ENCODE results near the gene GRK2. TPM values are rescaled to one million over a fixed set of nuclear protein-coding genes. Genes with fewer than 3 reads are reported as not detected.
A peak's percentile ranks its signal among the peaks of the same experiment; 100 is the strongest.

The GRK2 gene
- total and polyA plus RNA-seq, 2 of the 13 experiments (the other 11 are each of a cell fraction or from before 2014, with no cell fraction given), result 31.3 to 42.4 TPM

- TF ChIP-seq SMARCE1 (IDR thresholded peaks at IDR 0.05; ENCODE audit: borderline replicate concordance) (no peak), POLR2AphosphoS5 (IDR thresholded peaks at IDR 0.05; ENCODE audit: low read depth, low read length) (peak; percentile 96), BCL3 (CRISPR knock-in tag; IDR thresholded peaks at IDR 0.05) (no peak), MEIS1 (CRISPR knock-in tag; IDR thresholded peaks at IDR 0.05; ENCODE audit: borderline replicate concordance) (no peak), NKX3-1 (CRISPR knock-in tag; IDR thresholded peaks at IDR 0.05) (no peak), NFATC3 (CRISPR knock-in tag; IDR thresholded peaks at IDR 0.05) (no peak), JUND (CRISPR knock-in tag; IDR thresholded peaks at IDR 0.05) (no peak), YEATS4 (CRISPR knock-in tag; IDR thresholded peaks at IDR 0.05; ENCODE audit: borderline replicate concordance) (peak; percentile 72; the same call in 1 of the 2 replicates), PATZ1 (CRISPR knock-in tag; IDR thresholded peaks at IDR 0.05) (peak; percentile 79), NR2F1 (CRISPR knock-in tag; IDR thresholded peaks at IDR 0.05) (peak; percentile 10 to 23; a peak in 2 of 4 replicates), CCDC6 (CRISPR knock-in tag; IDR thresholded peaks at IDR 0.05) (peak; percentile 82; the same call in 1 of the 2 replicates), ZSCAN25 (CRISPR knock-in tag; IDR thresholded peaks at IDR 0.05) (no peak), BCL6 (CRISPR knock-in tag; IDR thresholded peaks at IDR 0.05) (peak; percentile 55), RBAK (CRISPR knock-in tag; IDR thresholded peaks at IDR 0.05) (no peak), NBN (conservative IDR thresholded peaks at IDR 0.05) (no peak), ZBTB49 (CRISPR knock-in tag; IDR thresholded peaks at IDR 0.05; ENCODE audit: borderline replicate concordance) (no peak), ZNF558 (CRISPR knock-in tag; IDR thresholded peaks at IDR 0.05; ENCODE audit: borderline replicate concordance) (no peak; the same call in 1 of the 2 replicates), ZFP36 (IDR thresholded peaks at IDR 0.05; ENCODE audit: borderline replicate concordance, low read depth, low read length, partially characterized antibody) (no peak), HIVEP1 (CRISPR knock-in tag; IDR thresholded peaks at IDR 0.05) (no peak), ZNF225 (CRISPR knock-in tag; IDR thresholded peaks at IDR 0.05) (peak; percentile 91), ELF4 (CRISPR knock-in tag; IDR thresholded peaks at IDR 0.05; ENCODE audit: borderline replicate concordance) (no peak), NONO (IDR thresholded peaks at IDR 0.05) (no peak), NONO (CRISPR knock-in tag; conservative IDR thresholded peaks at IDR 0.05) (peak; percentile 82)
- TF ChIP-seq, protein P1, sequence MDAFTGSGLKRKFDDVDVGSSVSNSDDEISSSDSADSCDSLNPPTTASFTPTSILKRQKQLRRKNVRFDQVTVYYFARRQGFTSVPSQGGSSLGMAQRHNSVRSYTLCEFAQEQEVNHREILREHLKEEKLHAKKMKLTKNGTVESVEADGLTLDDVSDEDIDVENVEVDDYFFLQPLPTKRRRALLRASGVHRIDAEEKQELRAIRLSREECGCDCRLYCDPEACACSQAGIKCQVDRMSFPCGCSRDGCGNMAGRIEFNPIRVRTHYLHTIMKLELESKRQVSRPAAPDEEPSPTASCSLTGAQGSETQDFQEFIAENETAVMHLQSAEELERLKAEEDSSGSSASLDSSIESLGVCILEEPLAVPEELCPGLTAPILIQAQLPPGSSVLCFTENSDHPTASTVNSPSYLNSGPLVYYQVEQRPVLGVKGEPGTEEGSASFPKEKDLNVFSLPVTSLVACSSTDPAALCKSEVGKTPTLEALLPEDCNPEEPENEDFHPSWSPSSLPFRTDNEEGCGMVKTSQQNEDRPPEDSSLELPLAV (CRISPR knock-in tag; conservative IDR thresholded peaks at IDR 0.05; ENCODE audit: low read depth), result no peak
Measured at GRCh38 chr11:67239783-67240575, 26.3 kb upstream of the GRK2 start (continued).

All from HepG2 (cell line).